ENCODE data around the gene PXYLP1.
A peak's percentile ranks its signal among the peaks of the same experiment; 100 is the strongest.

Gene PXYLP1

GRCh38 chr3:141230293-141230692, 1.3 kb upstream of the PXYLP1 start:
- no peak for DNase-seq

- no peak for DNase-seq
These were observed 563 bp downstream of the PXYLP1 start for GRCh38 chr3:141231952-141232823.

GRCh38 chr3:141233457-141234161, 2.0 kb downstream of the PXYLP1 start:
- DNase-seq = no peak

DNA sequence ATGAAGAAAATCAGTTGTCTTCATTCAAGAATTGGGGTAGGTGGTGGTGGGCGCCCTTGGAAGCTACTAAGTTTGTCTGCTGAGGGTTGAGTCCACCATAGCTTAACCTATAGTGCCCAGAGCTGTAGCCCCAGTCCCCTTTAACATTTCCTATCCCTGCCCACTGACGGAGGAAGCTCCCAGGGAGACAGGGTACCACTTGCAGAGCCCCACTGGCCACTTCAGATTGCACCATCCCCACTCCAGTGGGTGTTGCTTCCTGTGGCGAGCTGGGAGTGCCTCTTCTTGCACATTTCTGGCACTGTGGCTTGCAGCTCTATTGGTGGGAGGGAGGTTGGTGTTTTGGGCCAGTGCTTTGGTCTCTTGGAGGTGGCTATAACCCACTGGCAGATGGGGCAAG, 2.7 kb downstream of the PXYLP1 start:
- peak; percentile 15 to 29 for DNase-seq

DNA sequence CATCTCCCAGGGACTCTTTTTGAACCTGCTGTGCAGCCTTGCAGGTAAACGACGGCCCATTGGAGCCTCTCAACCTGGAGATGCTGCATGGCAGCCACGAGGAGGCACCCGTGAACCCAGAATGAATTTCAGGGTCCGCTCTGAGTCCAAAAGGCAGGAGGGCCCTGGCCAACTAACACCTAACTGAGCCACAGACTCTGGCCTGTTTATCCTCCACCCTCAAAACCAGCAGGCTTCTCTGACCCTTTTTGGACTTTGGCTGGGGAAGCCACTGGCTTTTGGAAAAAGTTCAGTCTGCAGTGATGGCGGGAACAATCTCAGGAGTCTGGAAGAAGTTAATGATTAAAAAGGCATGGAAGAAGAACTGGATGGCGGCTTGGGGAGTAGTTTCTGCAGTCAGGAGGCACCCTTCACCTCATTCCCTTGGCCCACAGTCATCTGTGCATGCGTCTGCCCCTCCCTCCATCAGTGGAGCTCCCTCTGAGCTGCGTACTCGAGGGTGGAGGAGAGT, 4.1 kb downstream of the PXYLP1 start:
- DNase-seq = no peak

GRCh38 chr3:141236361-141236760, 4.7 kb downstream of the PXYLP1 start:
- no peak for DNase-seq

- DNase-seq = no peak
These were observed 6.3 kb downstream of the PXYLP1 start for GRCh38 chr3:141237701-141238521.

DNA sequence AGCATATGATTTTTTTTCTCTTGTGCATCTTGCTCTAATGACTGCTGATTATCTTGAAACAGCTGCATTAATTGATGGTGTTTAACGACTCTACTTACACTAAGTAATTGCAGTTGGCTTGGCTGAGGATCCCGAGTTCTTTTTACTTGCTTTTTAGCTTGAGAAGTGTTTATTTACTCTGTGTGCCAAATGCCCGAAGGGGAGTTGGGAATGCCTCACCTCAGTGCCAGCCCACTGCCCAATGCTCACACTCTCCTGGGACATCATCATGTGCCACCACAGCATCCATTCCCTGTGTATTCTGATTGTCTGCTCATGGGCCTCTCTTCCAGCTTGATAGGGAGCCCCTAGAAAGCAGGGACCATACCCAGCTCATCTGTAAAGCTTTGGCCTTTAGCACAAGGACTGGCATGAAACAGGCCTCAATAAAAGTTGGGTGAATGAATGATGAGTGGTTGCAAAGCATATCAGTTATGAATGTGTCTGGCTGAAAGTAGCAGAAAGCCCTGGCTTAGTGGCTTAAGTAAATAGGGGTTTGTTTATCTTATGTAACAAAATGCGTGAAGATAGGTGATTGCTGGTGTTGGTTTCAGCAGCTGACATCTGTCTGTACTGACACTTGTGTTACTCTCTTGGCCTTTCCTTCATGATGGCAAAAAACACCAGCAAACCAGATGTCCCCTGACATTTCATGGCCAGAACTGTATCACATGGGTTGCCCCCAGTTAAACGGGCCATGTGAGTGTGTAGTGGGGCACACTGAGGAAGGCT, 8.1 kb downstream of the PXYLP1 start:
- DNase-seq = no peak

DNA sequence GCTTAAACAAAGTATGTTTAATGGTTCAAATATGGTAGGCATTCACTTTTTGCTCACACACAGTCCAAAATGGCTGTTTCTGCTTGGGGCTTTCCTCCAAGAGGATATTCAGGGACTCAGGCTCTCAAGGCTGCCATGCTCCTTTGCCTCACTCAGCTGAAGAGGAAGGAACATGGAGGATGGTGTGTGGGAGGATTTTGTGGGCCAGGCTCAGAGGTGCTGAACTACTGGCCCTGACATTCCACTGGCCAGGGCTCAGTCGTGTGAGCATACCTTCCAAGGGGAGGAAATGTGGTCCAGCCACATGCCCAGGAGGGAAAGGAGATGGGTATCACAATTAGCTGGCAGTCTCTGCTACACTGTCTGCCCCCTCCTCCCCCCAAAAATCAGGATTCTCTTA, 8.7 kb downstream of the PXYLP1 start:
- no peak for DNase-seq

- DNase-seq = no peak
These were observed 9.3 kb downstream of the PXYLP1 start for GRCh38 chr3:141240687-141241615.

- no peak for DNase-seq
These were observed 10.2 kb downstream of the PXYLP1 start for GRCh38 chr3:141241616-141242376.

GRCh38 chr3:141242377-141243092, 10.9 kb downstream of the PXYLP1 start:
- no peak for DNase-seq

DNA sequence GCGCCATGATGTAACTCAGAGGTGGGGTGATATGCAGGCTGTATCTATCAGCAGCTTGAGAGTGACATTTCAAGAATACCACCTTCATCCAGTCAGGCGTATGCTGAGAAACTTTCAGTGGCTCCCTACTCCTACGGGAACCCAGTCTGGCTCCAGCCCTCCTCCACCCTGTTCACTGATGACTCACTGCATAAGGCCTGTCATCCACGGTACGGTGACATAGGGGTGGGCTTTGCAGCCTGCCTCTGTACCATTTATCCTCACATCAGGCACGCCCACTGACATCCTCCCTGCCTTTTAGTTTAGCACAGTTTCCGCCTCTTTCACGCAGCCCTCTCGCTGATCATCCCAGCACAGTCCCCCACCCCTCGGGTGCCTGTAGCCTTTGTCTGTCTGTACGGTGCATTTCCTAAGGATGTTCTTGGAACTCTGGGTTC, 11.7 kb downstream of the PXYLP1 start:
- no peak for DNase-seq

DNA sequence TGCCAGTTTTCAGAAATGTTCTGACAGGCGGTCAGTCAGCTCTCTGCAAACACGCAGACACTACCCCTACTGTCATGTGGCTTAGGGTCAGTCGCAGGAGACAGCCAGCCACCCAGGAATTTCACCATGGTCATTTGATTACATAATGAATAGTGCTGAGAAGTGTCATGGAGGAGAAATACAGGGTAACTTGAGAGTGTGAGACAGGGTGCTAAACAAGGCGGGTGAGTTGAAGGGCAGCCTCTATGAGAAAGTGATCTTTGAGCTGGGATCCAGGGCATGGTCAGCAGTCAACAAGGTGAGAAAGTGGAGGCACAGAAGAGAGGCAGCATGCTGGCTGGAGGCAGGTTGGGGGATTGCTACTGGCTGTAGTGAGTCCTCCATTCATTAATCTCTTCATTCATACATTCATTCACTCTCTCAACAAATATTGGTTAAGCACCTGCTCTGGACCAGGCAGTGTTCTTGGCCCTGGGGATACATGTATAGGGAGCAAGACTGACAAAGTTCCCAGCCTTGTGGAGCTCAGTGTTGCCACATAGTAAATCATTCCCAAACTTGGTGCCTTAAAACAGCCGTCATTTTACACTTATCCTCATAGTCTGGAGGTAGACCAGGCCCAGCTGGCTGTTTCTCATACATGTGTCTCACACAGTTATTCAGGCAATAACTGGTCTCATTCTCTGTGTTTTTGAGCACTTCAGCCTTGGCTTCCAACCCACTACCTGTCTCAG, 14.8 kb downstream of the PXYLP1 start:
- no peak for DNase-seq

DNA sequence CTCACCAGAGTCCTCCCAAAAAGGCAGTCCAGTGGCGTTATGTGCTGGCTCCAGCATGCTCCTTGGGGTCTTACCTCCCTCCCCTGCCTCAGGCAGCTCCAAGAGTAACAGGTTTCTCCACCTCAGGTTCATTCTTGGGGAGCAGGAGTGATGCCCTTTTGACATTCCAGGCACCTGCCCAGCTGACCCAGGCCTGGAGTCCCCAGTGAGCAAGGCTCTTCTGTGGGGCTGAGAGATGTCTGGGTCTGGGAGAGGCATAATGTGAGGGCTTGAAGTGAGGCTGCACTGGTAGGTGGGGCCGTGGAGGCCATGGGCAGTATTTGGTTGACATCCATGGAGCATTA, 15.3 kb downstream of the PXYLP1 start:
- no peak for DNase-seq

- no peak for DNase-seq
These were observed 16.4 kb downstream of the PXYLP1 start for GRCh38 chr3:141248064-141248463.

- DNase-seq = no peak
These were observed 17.4 kb downstream of the PXYLP1 start for GRCh38 chr3:141249041-141249440.

GRCh38 chr3:141250342-141250741, 18.7 kb downstream of the PXYLP1 start:
- no peak for DNase-seq

GRCh38 chr3:141250828-141251227, 19.2 kb downstream of the PXYLP1 start:
- DNase-seq = no peak
